Panc1 (cell line): Measurements from ENCODE around the gene PCP4L1. TPM values are rescaled to one million over a fixed set of nuclear protein-coding genes. Genes with fewer than 3 reads are reported as not detected.

Experiments
- ATAC-seq: fragments of 200-7000 bp; cut with Tn5 transposase; 2 replicates; pipeline ENCODE4 v1.9.1; 2020; ENCODE audit warnings: mild to moderate bottlenecking, moderate library complexity
- BruUV-seq: library from RNA; stranded (reverse); fragments of 400-500 nt; replicated peaks from 2 replicates; lab custom pipeline; 2021; lab: Mats Ljungman, UMichigan
- CTCF ChIA-PET: fragments of 300-600 bp; sonication (Branson Sonifier 250); formaldehyde crosslinking; loops from one replicate; lab custom pipeline; 2022; ENCODE audit warnings: antibody characterized with exemption; lab: Charles Lee
- POLR2A ChIA-PET: fragments of 300-600 bp; sonication (Branson Sonifier 250); formaldehyde crosslinking; loops from one replicate; lab custom pipeline; 2022; ENCODE audit warnings: antibody characterized with exemption; lab: Charles Lee
- DNase-seq: peaks from one replicate; pipeline ENCODE4 v3.0.0-alpha.2; 2010; ENCODE audit warnings: low read depth, low spot score
- H3K27ac ChIP-seq: 2 replicates; pipeline ENCODE4 v1.5.1; 2011; ENCODE audit warnings: mild to moderate bottlenecking, low read length, inconsistent platforms
- H3K27me3 ChIP-seq: fragments of 200-500 bp; sonication (Bioruptor generic); 2 replicates; pipeline ENCODE4 v1.6.0; 2014; ENCODE audit warnings: low read length, inconsistent platforms; ENCODE audit not compliant: control insufficient read depth, insufficient read depth
- H3K36me3 ChIP-seq: fragments of 200-500 bp; sonication (Bioruptor generic); 2 replicates; pipeline ENCODE4 v1.5.1; 2014; ENCODE audit warnings: inconsistent platforms, mild to moderate bottlenecking, low read length, moderate library complexity; ENCODE audit not compliant: control insufficient read depth, insufficient read depth
- H3K4me1 ChIP-seq: 2 replicates; pipeline ENCODE4 v1.5.1; 2011; ENCODE audit warnings: inconsistent platforms, mild to moderate bottlenecking, low read length, moderate library complexity; ENCODE audit not compliant: control insufficient read depth, insufficient read depth
- H3K4me3 ChIP-seq, 2 experiments: 2 replicates each; pipeline ENCODE4 v1.5.1; 2011 to 2012; ENCODE audit warnings: low read depth in 2 of 2, low read length in 2 of 2, mild to moderate bottlenecking in 2 of 2, inconsistent platforms in 1 of 2, moderate library complexity in 1 of 2
- H3K9me3 ChIP-seq: fragments of 200-500 bp; sonication (Bioruptor generic); 2 replicates; pipeline ENCODE4 v1.5.1; 2014; ENCODE audit warnings: low read depth, mild to moderate bottlenecking, inconsistent platforms, low read length, moderate library complexity; ENCODE audit not compliant: control insufficient read depth, insufficient read depth
- POLR2AphosphoS5 ChIP-seq: IDR thresholded peaks from 2 replicates; pipeline ENCODE4 v1.6.1; 2012; ENCODE audit warnings: mild to moderate bottlenecking, low read depth, low read length, moderate library complexity
- SIN3A ChIP-seq: IDR thresholded peaks from 2 replicates; pipeline ENCODE4 v1.6.1; 2012; ENCODE audit warnings: low read depth, mild to moderate bottlenecking, low read length, moderate library complexity, borderline replicate concordance; ENCODE audit not compliant: insufficient read depth
- TCF7L2 ChIP-seq: IDR thresholded peaks from 2 replicates; pipeline ENCODE4 v1.6.1; 2011; ENCODE audit warnings: mild to moderate bottlenecking, low read depth, low read length, inconsistent platforms
- in situ Hi-C: cut with HindIII; loops from 2 replicates; pipeline ENCODE4 v1.10.0; 2016; ENCODE audit warnings: low sequenced_read_pairs, low pct_unique_long_range_greater_than_20kb
- intact Hi-C: fragments of 100-400 bp; cut with micrococcal nuclease; formaldehyde crosslinking; loops from one replicate; pipeline ENCODE4 v1.10.0; 2022; ENCODE audit not compliant: unreplicated experiment
- total RNA-seq: library from RNA; stranded (reverse); gene quantifications from one replicate; pipeline ENCODE4 v1.2.1, GENCODE V29; 2021; ENCODE audit not compliant: unreplicated experiment
- TF ChIP-seq, protein P1 (sequence below): fragments of 450-650 bp; IDR thresholded peaks from 2 replicates; pipeline ENCODE4 v1.5.1; 2017; ENCODE audit warnings: mild to moderate bottlenecking
- TF ChIP-seq, protein P2 (sequence below), 2 experiments: IDR thresholded peaks; 2 replicates each; pipeline ENCODE4 v1.6.1; 2011 to 2012; ENCODE audit warnings: low read depth in 2 of 2, control low read depth in 1 of 2, low read length in 1 of 2, mild to moderate bottlenecking in 1 of 2, moderate library complexity in 1 of 2; ENCODE audit not compliant: insufficient read depth in 1 of 2

The PCP4L1 gene
- total RNA-seq, 1 experiment from 2014 or later, result not detected

DNA sequence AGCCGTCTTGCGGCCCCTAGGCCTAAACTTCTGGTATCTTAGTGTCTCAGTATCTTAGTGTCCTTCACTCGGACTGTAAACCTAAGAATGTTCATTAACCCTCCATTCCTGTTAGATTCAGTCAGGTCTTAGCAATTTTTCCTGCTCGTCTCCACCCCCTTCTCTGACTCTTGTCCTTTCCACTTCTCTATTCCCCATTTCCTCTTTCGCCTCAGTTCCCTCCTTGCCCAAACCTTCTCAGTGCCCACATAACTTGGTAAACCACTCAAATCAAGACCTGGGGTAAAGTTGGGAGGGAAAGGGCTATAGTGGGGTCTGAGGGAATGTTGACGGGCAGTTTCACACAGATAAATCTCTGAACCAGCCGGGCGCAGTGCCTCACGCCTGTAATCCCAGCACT, 44.2 kb upstream of the PCP4L1 start:
- Histone ChIP-seq H3K9me3 (no peaks in the 10 kb centered on the region), H3K36me3 (peaks cover 20% of the 10 kb centered on the region), H3K4me1 (no peaks in the 10 kb centered on the region), H3K4me3 (no peak overlapping the region), H3K27ac (no peak overlapping the region), H3K27me3 (no peaks in the 10 kb centered on the region)
- ChIA-PET CTCF (no interaction called here), POLR2A (no interaction called here)
- BruUV-seq, result no TSS peak
- DNase-seq (no peak), ATAC-seq (no peak)
- intact Hi-C loops (no loop called here), in situ Hi-C loops (loop anchor here (25.0 kb wide), 1 partner anchor 173 kb away; no protein-coding TSS in a partner anchor)
- TF ChIP-seq TCF7L2, result no peak
- TF ChIP-seq, protein P1, sequence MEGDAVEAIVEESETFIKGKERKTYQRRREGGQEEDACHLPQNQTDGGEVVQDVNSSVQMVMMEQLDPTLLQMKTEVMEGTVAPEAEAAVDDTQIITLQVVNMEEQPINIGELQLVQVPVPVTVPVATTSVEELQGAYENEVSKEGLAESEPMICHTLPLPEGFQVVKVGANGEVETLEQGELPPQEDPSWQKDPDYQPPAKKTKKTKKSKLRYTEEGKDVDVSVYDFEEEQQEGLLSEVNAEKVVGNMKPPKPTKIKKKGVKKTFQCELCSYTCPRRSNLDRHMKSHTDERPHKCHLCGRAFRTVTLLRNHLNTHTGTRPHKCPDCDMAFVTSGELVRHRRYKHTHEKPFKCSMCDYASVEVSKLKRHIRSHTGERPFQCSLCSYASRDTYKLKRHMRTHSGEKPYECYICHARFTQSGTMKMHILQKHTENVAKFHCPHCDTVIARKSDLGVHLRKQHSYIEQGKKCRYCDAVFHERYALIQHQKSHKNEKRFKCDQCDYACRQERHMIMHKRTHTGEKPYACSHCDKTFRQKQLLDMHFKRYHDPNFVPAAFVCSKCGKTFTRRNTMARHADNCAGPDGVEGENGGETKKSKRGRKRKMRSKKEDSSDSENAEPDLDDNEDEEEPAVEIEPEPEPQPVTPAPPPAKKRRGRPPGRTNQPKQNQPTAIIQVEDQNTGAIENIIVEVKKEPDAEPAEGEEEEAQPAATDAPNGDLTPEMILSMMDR, result no peak
- TF ChIP-seq, protein P2, sequence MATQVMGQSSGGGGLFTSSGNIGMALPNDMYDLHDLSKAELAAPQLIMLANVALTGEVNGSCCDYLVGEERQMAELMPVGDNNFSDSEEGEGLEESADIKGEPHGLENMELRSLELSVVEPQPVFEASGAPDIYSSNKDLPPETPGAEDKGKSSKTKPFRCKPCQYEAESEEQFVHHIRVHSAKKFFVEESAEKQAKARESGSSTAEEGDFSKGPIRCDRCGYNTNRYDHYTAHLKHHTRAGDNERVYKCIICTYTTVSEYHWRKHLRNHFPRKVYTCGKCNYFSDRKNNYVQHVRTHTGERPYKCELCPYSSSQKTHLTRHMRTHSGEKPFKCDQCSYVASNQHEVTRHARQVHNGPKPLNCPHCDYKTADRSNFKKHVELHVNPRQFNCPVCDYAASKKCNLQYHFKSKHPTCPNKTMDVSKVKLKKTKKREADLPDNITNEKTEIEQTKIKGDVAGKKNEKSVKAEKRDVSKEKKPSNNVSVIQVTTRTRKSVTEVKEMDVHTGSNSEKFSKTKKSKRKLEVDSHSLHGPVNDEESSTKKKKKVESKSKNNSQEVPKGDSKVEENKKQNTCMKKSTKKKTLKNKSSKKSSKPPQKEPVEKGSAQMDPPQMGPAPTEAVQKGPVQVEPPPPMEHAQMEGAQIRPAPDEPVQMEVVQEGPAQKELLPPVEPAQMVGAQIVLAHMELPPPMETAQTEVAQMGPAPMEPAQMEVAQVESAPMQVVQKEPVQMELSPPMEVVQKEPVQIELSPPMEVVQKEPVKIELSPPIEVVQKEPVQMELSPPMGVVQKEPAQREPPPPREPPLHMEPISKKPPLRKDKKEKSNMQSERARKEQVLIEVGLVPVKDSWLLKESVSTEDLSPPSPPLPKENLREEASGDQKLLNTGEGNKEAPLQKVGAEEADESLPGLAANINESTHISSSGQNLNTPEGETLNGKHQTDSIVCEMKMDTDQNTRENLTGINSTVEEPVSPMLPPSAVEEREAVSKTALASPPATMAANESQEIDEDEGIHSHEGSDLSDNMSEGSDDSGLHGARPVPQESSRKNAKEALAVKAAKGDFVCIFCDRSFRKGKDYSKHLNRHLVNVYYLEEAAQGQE (IDR thresholded peaks at IDR 0.05; ENCODE audit: insufficient read depth in 1 of 2, low read depth in 2 of 2, low read length in 1 of 2), result no peak
- no peak for TF ChIP-seq POLR2AphosphoS5
- TF ChIP-seq SIN3A, result no peak

DNA sequence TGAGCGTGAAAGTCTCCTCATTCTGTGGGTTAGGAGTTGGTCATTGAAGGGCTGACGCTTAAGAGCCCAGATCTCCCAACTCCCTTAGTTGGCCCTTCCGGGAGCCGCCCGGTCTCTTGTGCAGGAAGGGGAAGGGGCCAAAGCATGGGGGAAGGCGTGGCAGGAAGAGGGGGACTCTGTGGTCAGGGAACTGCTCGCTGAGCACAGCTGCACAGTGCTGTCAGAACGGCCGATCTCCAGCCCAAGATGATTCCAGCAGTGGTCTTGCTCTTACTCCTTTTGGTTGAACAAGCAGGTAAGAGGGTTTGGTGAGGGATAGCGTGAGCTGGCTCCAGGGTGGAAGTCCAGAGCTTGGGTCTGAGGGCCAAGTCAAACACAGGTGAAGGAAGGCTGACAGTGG, 43.5 kb upstream of the PCP4L1 start, which contains the start of gene FCER1G:
Gene FCER1G, plus strand, starts transcription at position 220 of the 400 bp plus-strand sequence. Its CDS starts 27 bp downstream, at position 247.
- in situ Hi-C loops (loop anchor here (25.0 kb wide), 1 partner anchor 172 kb away; no protein-coding TSS in a partner anchor), intact Hi-C loops (no loop called here)
- Histone ChIP-seq H3K27me3 (no peaks in the 10 kb centered on the region), H3K36me3 (peaks cover 14% of the 10 kb centered on the region), H3K9me3 (no peaks in the 10 kb centered on the region), H3K4me3 (no peak within 1 kb of the TSS), H3K27ac (no peak within 1 kb of the TSS), H3K4me1 (no peaks in the 10 kb centered on the region)
- BruUV-seq, result no TSS peak
- no peak for ATAC-seq
- TF ChIP-seq, protein P1, result no peak
- TF ChIP-seq POLR2AphosphoS5, result peak; percentile 53; the same call in 1 of the 2 replicates
- CTCF ChIA-PET, result interaction anchor here (0.5 kb wide), 1 partner anchor 193 kb away, joined by 3 read pairs; no protein-coding TSS in a partner anchor
- POLR2A ChIA-PET, result no interaction called here
- DNase-seq, result no peak
